Stomach (tissue), 4 donors: ENCODE measurements around the gene DIAPH3.

Experiments
- CTCF ChIP-seq, 7 experiments: fragments of 450-650 bp in 4 of 7; fragments of 200-600 bp in 3 of 7; sonication (generic) in 3 of 7; IDR thresholded peaks; one replicate each; pipeline ENCODE4 v1.5.1; 2016 to 2019; ENCODE audit warnings: antibody characterized with exemption in 7 of 7, control low read depth in 2 of 7, mild to moderate bottlenecking in 1 of 7
- EP300 ChIP-seq: sonication (generic); formaldehyde crosslinking; IDR thresholded peaks from one replicate; pipeline ENCODE4 v1.6.1; 2017; ENCODE audit warnings: antibody characterized with exemption
- POLR2A ChIP-seq, 4 donors: fragments of 450-650 bp; IDR thresholded peaks; one replicate each; pipeline ENCODE4 v1.6.1; 2016; ENCODE audit warnings: antibody characterized with exemption in 4 of 4, control low read depth in 2 of 4, mild to moderate bottlenecking in 1 of 4, moderate library complexity in 1 of 4
- POLR2AphosphoS5 ChIP-seq, 3 donors: sonication (generic); formaldehyde crosslinking; IDR thresholded peaks; one replicate each; pipeline ENCODE4 v1.6.1; 2016; ENCODE audit warnings: antibody characterized with exemption in 3 of 3

DNA sequence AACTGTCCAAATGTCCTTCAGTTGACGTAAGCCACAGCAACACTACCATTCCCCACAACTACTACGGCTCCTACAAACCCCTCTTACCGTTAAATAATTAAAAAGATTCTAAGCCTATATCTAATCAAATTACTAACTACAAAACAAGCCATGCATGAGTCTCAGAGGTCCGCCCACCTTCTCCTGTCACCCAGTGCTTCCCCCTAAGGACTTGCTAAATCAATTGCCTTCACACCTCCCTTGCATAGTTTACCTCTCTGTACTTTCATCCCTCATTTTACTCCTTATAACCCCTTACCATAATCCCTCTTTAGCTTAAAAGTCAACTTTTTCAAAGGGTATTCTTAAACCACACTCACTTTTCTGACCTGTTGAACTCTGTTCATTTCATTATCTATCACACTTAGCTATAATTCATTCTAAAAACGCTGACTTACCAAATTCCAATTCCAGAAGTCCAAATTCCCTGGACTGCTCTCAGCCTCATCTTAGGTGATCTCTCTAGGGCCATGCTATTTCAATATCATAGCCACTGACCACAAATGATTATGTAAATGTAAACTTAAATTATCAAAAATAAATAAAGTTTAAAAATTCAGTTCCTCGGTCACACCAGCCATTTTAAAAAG, 187.8 kb downstream of the DIAPH3 start:
- TF ChIP-seq POLR2A (IDR thresholded peaks at IDR 0.05) (no peak), CTCF (IDR thresholded peaks at IDR 0.05) (no peak), EP300 (no peak), POLR2AphosphoS5 (IDR thresholded peaks at IDR 0.05) (no peak)
